Activated naive CD4-positive, alpha-beta T cell treated with anti-CD3 and anti-CD28 coated beads, Interleukin-2, amount 50 U/mL, for 72 hours (primary cell): Measurements from ENCODE around the gene SMIM29. TPM values are rescaled to one million over a fixed set of nuclear protein-coding genes. Genes with fewer than 3 reads are reported as not detected.
A peak's percentile ranks its signal among the peaks of the same experiment; 100 is the strongest.

ENCODE experiments used
- ATAC-seq, 2 donors: fragments of 150-1000 bp; cut with Tn5 transposase; 2 replicates each; pipeline ENCODE4 v1.10.0; 2021; ENCODE audit warnings: mild to moderate bottlenecking in 2 of 2, moderate library complexity in 2 of 2
- DNase-seq, 2 donors: peaks; one replicate each; pipeline ENCODE4 v3.0.0; 2021 to 2022; ENCODE audit warnings: low spot score in 2 of 2
- H3K27ac Mint-ChIP-seq, 2 donors: one replicate each; pipeline ENCODE4 v1.8.0; 2022; ENCODE audit warnings: mild to moderate bottlenecking in 2 of 2, mixed read lengths in 2 of 2
- H3K36me3 Mint-ChIP-seq, 2 donors: one replicate each; pipeline ENCODE4 v1.8.0; 2022; ENCODE audit warnings: mixed read lengths in 2 of 2
- H3K9me3 Mint-ChIP-seq, 2 donors: one replicate each; pipeline ENCODE4 v1.8.0; 2022; ENCODE audit warnings: mixed read lengths in 2 of 2
- total RNA-seq, 2 donors: library from RNA; stranded (reverse); gene quantifications; one replicate each; pipeline ENCODE4 v1.2.3, GENCODE V29; 2022

Gene SMIM29
- total RNA-seq, 2 donors from 2014 or later: 12.8 to 25.1 TPM

- no peaks in the 10 kb centered on the region for H3K36me3 Mint-ChIP-seq
- DNase-seq (peak; percentile 94 to 96), ATAC-seq (peak; percentile 96 to 98)
- peak overlapping the region; percentile 80 to 87 for H3K27ac Mint-ChIP-seq
- no peaks in the 10 kb centered on the region for H3K9me3 Mint-ChIP-seq
Measured at GRCh38 chr6:34223956-34224940, 24.6 kb downstream of the SMIM29 start.

GRCh38 chr6:34223381-34223955, 25.3 kb downstream of the SMIM29 start:
- peak in 1 of 2 donors; percentile 30 for ATAC-seq
- Mint-ChIP-seq H3K27ac (peak overlapping the region; percentile 80 to 87), H3K9me3 (no peaks in the 10 kb centered on the region), H3K36me3 (no peaks in the 10 kb centered on the region)
- no peak for DNase-seq

- no peak for DNase-seq
- H3K36me3 Mint-ChIP-seq: no peaks in the 10 kb centered on the region
- no peak for ATAC-seq
- H3K27ac Mint-ChIP-seq: no peak overlapping the region
- no peaks in the 10 kb centered on the region for H3K9me3 Mint-ChIP-seq
Measured at GRCh38 chr6:34218691-34219090, 30.1 kb downstream of the SMIM29 start.

- DNase-seq: no peak
- no peaks in the 10 kb centered on the region for H3K36me3 Mint-ChIP-seq
- ATAC-seq: no peak
- H3K9me3 Mint-ChIP-seq: no peaks in the 10 kb centered on the region
- no peak overlapping the region for H3K27ac Mint-ChIP-seq
Measured at GRCh38 chr6:34213772-34214171, 35.0 kb downstream of the SMIM29 start.

- Mint-ChIP-seq H3K27ac (peak overlapping the region; percentile 66 to 77), H3K36me3 (no peaks in the 10 kb centered on the region), H3K9me3 (no peaks in the 10 kb centered on the region)
- ATAC-seq (peak; percentile 85 to 90), DNase-seq (peak in 1 of 2 donors; percentile 72)
Measured at GRCh38 chr6:34207695-34208443, 40.9 kb downstream of the SMIM29 start.

GRCh38 chr6:34206726-34207125, 42.1 kb downstream of the SMIM29 start:
- Mint-ChIP-seq H3K27ac (peak overlapping the region; percentile 77 to 80), H3K9me3 (peaks cover 0 to 3% of the 10 kb centered on the region in 2 donors), H3K36me3 (peaks cover 0 to 4% of the 10 kb centered on the region in 2 donors)
- no peak for DNase-seq
- ATAC-seq: no peak

- no peak for ATAC-seq
- peak overlapping the region in 1 of 2 donors; percentile 74 for H3K27ac Mint-ChIP-seq
- peaks cover 0 to 5% of the 10 kb centered on the region in 2 donors for H3K9me3 Mint-ChIP-seq
- H3K36me3 Mint-ChIP-seq: peaks cover 0 to 5% of the 10 kb centered on the region in 2 donors
- DNase-seq: no peak
Measured at GRCh38 chr6:34205916-34206315, 42.9 kb downstream of the SMIM29 start.

- peaks cover 0 to 5% of the 10 kb centered on the region in 2 donors for H3K9me3 Mint-ChIP-seq
- peak in 1 of 2 donors; percentile 60 for ATAC-seq
- peaks cover 0 to 5% of the 10 kb centered on the region in 2 donors for H3K36me3 Mint-ChIP-seq
- H3K27ac Mint-ChIP-seq: peak overlapping the region in 1 of 2 donors; percentile 74
- no peak for DNase-seq
Measured at GRCh38 chr6:34205466-34205865, 43.3 kb downstream of the SMIM29 start.

GRCh38 chr6:34204693-34205092, 44.1 kb downstream of the SMIM29 start:
- DNase-seq: no peak

GRCh38 chr6:34202329-34203201, 46.2 kb downstream of the SMIM29 start:
- no peak for DNase-seq

More at GRCh38 chr6:34204693-34205092, 44.1 kb downstream of the SMIM29 start:
- H3K36me3 Mint-ChIP-seq: peaks cover 0 to 5% of the 10 kb centered on the region in 2 donors
- no peak for ATAC-seq
- H3K27ac Mint-ChIP-seq: peak overlapping the region in 1 of 2 donors; percentile 74
- peaks cover 0 to 5% of the 10 kb centered on the region in 2 donors for H3K9me3 Mint-ChIP-seq

GRCh38 chr6:34201455-34202107, 47.2 kb downstream of the SMIM29 start:
- no peak for ATAC-seq
- peak overlapping the region in 1 of 2 donors; percentile 7 for H3K27ac Mint-ChIP-seq
- H3K9me3 Mint-ChIP-seq: peaks cover 0 to 5% of the 10 kb centered on the region in 2 donors
- no peak for DNase-seq
- H3K36me3 Mint-ChIP-seq: peaks cover 0 to 5% of the 10 kb centered on the region in 2 donors

More at GRCh38 chr6:34202329-34203201, 46.2 kb downstream of the SMIM29 start:
- no peak for ATAC-seq
- Mint-ChIP-seq H3K27ac (peak overlapping the region in 1 of 2 donors; percentile 7), H3K36me3 (peaks cover 0 to 5% of the 10 kb centered on the region in 2 donors), H3K9me3 (peaks cover 0 to 5% of the 10 kb centered on the region in 2 donors)

GRCh38 chr6:34200340-34200971, 48.4 kb downstream of the SMIM29 start:
- H3K9me3 Mint-ChIP-seq: peaks cover 0 to 5% of the 10 kb centered on the region in 2 donors
- no peak for DNase-seq

GRCh38 chr6:34196833-34197195, 52.0 kb downstream of the SMIM29 start:
- DNase-seq (no peak), ATAC-seq (no peak)
- Mint-ChIP-seq H3K36me3 (peaks cover 0 to 2% of the 10 kb centered on the region in 2 donors), H3K9me3 (peaks cover 0 to 3% of the 10 kb centered on the region in 2 donors), H3K27ac (peak overlapping the region in 1 of 2 donors; percentile 6)

More at GRCh38 chr6:34200340-34200971, 48.4 kb downstream of the SMIM29 start:
- H3K27ac Mint-ChIP-seq: no peak overlapping the region
- peaks cover 0 to 5% of the 10 kb centered on the region in 2 donors for H3K36me3 Mint-ChIP-seq
- ATAC-seq: peak in 1 of 2 donors; percentile 66
